Muscle of leg (tissue), 11 donors: ENCODE results near the gene SUPT3H. TPM values are rescaled to one million over a fixed set of nuclear protein-coding genes. Genes with fewer than 3 reads are reported as not detected.

ENCODE experiments used
- DNase-seq: peaks from one replicate; pipeline ENCODE4 v3.0.0; 2013
- H3K27ac ChIP-seq: one replicate; pipeline ENCODE4 v1.5.1; 2013; ENCODE audit warnings: mild to moderate bottlenecking, low read length, control low read depth
- H3K27me3 ChIP-seq: one replicate; pipeline ENCODE4 v1.6.1; 2013; ENCODE audit warnings: low read length; ENCODE audit not compliant: control insufficient read depth, insufficient read depth
- H3K36me3 ChIP-seq: one replicate; pipeline ENCODE4 v1.6.1; 2013; ENCODE audit warnings: low read length; ENCODE audit not compliant: control insufficient read depth, insufficient read depth
- H3K4me1 ChIP-seq: one replicate; pipeline ENCODE4 v1.6.1; 2013; ENCODE audit warnings: low read length; ENCODE audit not compliant: control insufficient read depth, insufficient read depth
- H3K4me3 ChIP-seq: one replicate; pipeline ENCODE4 v1.5.1; 2013; ENCODE audit warnings: low read length, control low read depth
- H3K9me3 ChIP-seq: replicated peaks from 2 replicates; pipeline ENCODE4 v1.6.1; 2013; ENCODE audit warnings: low read depth, low read length; ENCODE audit not compliant: control insufficient read depth
- WGBS: methylation state at CpG from one replicate; pipeline ENCODE4 v1.1.5; 2013; ENCODE audit warnings: missing lambda C conversion rate; ENCODE audit not compliant: insufficient coverage; 5-methylcytosine and 5-hydroxymethylcytosine counted together
- polyA plus RNA-seq, 8 donors: library from polyadenylated mRNA; unstranded; fragments of 120-200 nt; gene quantifications; one replicate each; pipeline versions ENCODE4 v1.2.1 to v1.2.3, GENCODE V29; 2013; ENCODE audit warnings: inconsistent platforms in 1 of 8, low replicate concordance in 1 of 8; ENCODE audit not compliant: insufficient read length in 8 of 8, insufficient read depth in 1 of 8
- total RNA-seq: library from RNA; stranded (reverse); fragments of 120-200 nt; gene quantifications from one replicate; pipeline ENCODE4 v1.2.4, GENCODE V29; 2013

SUPT3H gene
- total and polyA plus RNA-seq, 9 donors, result 8.3 to 13.7 (median 10.7) TPM

DNA sequence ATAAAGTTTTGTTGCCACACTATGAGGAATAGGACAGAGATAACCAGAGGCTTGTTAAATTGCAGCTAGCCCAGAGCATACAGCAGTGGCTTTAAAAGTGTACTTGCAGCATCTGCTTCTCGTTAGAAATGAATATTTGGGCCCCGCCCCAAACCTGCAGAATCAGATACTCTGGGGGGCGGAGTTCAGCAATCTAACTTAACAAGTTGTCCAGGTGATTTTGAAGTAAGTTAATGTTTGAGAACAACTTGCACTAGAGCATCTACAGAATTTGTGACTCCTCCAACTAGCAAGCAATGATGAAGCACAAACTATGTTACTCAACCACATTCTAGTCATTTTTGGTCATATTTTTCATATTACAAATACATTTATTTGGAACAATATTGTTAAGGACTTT lies 10.6 kb upstream of the SUPT3H start:
- no peaks in the 10 kb centered on the region for H3K4me1 ChIP-seq
- 39% methylated on average over 2 of the region's 3 CpGs for WGBS
- no peak overlapping the region for H3K27ac ChIP-seq
- H3K4me3 ChIP-seq, result no peak overlapping the region
- no peaks in the 10 kb centered on the region for H3K36me3 ChIP-seq
- H3K9me3 ChIP-seq, result no peaks in the 10 kb centered on the region
- no peaks in the 10 kb centered on the region for H3K27me3 ChIP-seq
- DNase-seq, result no peak

- WGBS, result 100% methylated on average over 3 of the region's 5 CpGs
- H3K27me3 ChIP-seq, result no peaks in the 10 kb centered on the region
- H3K9me3 ChIP-seq, result no peaks in the 10 kb centered on the region
- H3K36me3 ChIP-seq, result no peaks in the 10 kb centered on the region
- H3K4me1 ChIP-seq, result no peaks in the 10 kb centered on the region
- no peak overlapping the region for H3K4me3 ChIP-seq
- DNase-seq, result no peak
- H3K27ac ChIP-seq, result no peak overlapping the region
Observed at GRCh38 chr6:45387236-45387635, 9.5 kb upstream of the SUPT3H start.

DNA sequence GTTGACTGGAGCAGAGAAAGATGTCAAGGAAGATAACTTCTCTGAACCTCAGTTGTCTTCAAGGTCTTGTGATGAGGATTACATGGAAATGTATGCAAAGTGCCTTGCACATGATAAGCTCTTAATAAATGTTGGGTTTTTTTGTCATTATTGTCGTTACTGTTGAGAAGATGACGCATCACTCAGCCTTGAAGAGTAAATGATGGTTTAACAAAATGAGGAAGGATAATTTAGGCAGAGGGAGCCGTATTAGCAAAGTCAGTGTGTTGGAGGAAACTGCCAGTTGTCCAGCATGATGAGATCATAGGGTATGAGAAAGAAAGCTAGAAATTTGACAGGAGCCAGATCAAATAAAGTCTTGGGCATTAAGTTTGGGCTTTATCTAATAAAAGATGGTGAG lies 8.8 kb upstream of the SUPT3H start:
- DNase-seq, result no peak
- Histone ChIP-seq H3K36me3 (no peaks in the 10 kb centered on the region), H3K9me3 (no peaks in the 10 kb centered on the region), H3K4me1 (no peaks in the 10 kb centered on the region), H3K4me3 (no peak overlapping the region), H3K27ac (no peak overlapping the region), H3K27me3 (no peaks in the 10 kb centered on the region)
- WGBS, result 82% methylated on average over 3 of the region's 3 CpGs

DNA sequence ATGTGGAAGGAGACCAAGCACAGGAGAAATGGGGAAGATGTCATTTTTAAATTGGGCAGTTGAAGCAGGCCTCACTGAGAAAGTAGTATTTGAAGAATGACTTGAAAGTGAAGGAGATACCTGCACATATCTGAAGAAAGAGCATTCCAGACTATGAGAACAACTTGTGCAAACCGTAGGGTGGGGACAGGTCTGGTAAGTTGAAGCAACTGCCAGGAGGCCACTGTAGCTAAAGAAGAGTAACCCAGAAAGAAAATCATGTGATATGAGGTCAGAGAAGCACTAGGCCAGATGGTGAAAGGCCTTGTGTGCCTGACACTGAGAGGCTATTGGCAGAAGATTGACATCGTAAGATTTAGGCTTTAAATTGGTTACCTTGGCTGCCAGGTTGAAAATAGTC lies 4.7 kb upstream of the SUPT3H start:
- Histone ChIP-seq H3K4me3 (no peak overlapping the region), H3K27ac (no peak overlapping the region), H3K4me1 (no peaks in the 10 kb centered on the region), H3K36me3 (no peaks in the 10 kb centered on the region), H3K9me3 (no peaks in the 10 kb centered on the region), H3K27me3 (no peaks in the 10 kb centered on the region)
- no peak for DNase-seq
- 77% methylated on average over 2 of the region's 2 CpGs for WGBS

DNA sequence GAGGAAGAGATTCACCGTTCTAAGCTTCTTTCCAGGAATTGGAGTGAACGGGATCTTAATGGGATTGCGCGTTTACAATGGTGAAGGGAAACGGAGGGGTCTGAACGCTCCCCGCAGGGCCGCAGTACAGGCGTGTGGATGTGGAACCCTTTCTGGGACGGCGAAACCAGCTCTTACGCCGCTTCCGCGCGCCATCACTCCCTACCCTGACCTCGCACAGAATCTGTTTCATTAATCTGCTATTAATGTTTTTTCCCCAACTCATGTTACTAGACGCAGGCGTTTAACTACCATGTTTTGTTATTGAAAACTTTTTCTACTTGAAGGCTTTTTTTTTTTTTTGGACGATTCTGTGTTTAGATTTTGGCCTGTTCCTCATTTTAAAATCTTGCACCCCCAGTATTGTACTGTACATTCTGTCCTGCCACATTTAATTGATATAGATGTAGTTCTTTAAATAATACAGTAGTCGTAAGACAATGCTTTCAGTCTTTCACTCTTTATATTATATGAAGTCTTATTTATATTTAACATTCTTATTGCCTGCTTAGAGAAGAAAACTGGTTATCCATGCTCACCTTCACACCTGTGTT lies 696 bp upstream of the SUPT3H start:
- peak overlapping the region; percentile 98 for H3K27ac ChIP-seq
- DNase-seq, result no peak
- H3K36me3 ChIP-seq, result no peaks in the 10 kb centered on the region
- peaks cover 3% of the 10 kb centered on the region for H3K4me1 ChIP-seq
- H3K4me3 ChIP-seq, result peak overlapping the region; percentile 87
- no peaks in the 10 kb centered on the region for H3K27me3 ChIP-seq
- WGBS, result 0% methylated on average over 16 of the region's 21 CpGs
- H3K9me3 ChIP-seq, result no peaks in the 10 kb centered on the region

DNA sequence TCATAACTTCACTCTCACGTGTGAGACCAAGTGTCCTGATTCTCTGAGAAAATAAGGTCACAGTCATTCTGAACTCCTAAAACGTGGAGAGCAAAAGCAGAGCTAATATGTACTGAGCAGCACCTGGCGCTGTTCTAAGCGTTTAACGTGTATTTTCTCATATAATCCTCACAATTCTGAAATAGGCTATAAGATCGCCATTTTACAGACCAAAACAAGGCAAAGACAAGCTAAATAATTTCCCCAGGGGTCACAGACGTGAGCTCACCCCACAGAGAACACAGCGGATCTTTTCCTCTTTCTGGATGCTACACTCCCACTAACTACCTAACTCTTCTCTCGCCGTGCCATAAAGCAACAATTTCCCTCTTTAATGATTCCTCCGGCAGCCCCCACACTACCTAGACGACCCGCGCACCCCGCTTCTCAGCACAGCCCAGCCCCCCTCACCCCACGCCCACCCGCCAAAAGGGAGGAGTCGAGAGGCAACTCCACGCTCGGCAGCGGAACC lies 636 bp downstream of the SUPT3H start:
- H3K27me3 ChIP-seq, result no peaks in the 10 kb centered on the region
- no peaks in the 10 kb centered on the region for H3K9me3 ChIP-seq
- H3K27ac ChIP-seq, result peak overlapping the region; percentile 98
- H3K4me3 ChIP-seq, result peak overlapping the region; percentile 87
- H3K4me1 ChIP-seq, result peaks cover 3% of the 10 kb centered on the region
- no peak for DNase-seq
- H3K36me3 ChIP-seq, result no peaks in the 10 kb centered on the region
- WGBS, result under 1% methylated on average over 21 of the region's 21 CpGs

- whole genome bisulfite sequencing, result 26% methylated on average over 5 of the region's 11 CpGs
- DNase-seq, result peak; percentile 48
Observed at GRCh38 chr6:45376310-45377042, 1.3 kb downstream of the SUPT3H start.

GRCh38 chr6:45375449-45375848 lies 2.3 kb downstream of the SUPT3H start:
- Histone ChIP-seq H3K27ac (no peak overlapping the region), H3K4me1 (peaks cover 3% of the 10 kb centered on the region), H3K27me3 (no peaks in the 10 kb centered on the region), H3K4me3 (no peak overlapping the region), H3K36me3 (no peaks in the 10 kb centered on the region), H3K9me3 (no peaks in the 10 kb centered on the region)
- no peak for DNase-seq
- WGBS, result 60% methylated on average over 1 of the region's 3 CpGs

More at GRCh38 chr6:45376310-45377042, 1.3 kb downstream of the SUPT3H start:
- Histone ChIP-seq H3K27ac (peak overlapping the region; percentile 98), H3K9me3 (no peaks in the 10 kb centered on the region), H3K36me3 (no peaks in the 10 kb centered on the region), H3K4me3 (peak overlapping the region; percentile 87), H3K27me3 (no peaks in the 10 kb centered on the region), H3K4me1 (peaks cover 3% of the 10 kb centered on the region)

DNA sequence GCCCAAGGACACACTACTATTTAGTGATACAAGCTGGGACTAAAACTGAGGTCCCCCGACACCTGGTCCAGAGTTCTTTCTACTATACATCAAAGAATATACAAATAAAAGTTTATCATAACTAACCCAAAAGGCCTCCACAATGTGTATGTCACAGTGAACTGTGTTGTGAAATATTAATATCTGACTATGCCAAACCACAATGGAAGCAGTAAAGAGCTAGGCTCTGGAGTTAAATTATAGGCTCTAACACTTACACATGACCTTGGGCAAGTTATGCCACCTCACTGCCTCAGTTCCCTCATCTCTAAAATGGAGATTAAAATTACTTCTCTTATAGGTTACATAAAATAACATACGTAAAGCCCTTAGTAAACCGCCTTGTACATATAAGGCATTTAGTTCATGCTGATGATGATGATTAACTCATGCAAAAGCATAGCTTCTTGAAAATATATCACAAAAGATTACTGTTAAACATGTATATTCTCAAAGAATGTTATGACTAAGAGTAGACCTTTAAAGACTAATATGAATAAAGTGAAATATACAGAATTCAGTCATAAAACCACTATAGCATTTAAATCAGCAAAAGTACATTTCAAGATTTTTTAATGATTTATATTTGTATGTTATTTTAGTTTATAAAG lies 5.7 kb downstream of the SUPT3H start:
- no peak for DNase-seq
- Histone ChIP-seq H3K36me3 (no peaks in the 10 kb centered on the region), H3K9me3 (no peaks in the 10 kb centered on the region), H3K27me3 (no peaks in the 10 kb centered on the region), H3K4me1 (peaks cover 3% of the 10 kb centered on the region), H3K4me3 (no peak overlapping the region), H3K27ac (no peak overlapping the region)
- no CpG with 5 or more reads among the region's 3 CpGs for WGBS

DNA sequence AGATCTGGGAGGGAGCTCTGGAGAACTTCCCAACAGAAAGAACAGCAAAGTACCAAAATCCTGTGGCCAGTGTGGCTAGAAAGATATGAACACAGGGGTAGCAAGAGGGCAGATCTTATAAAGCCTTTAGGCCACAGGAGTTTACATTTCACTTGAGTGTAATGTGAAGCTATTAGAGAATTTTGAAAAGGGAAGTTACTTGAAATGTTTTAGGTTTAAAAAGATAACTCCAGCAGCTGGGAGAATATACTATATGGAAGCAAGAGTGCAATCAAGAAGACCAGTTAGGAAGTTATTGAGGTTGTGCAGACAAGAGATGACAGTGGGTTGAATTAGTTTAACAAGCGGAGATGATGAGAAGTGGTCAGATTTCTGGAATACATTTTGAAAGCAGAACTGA lies 7.9 kb downstream of the SUPT3H start:
- WGBS, result 85% methylated on average over 1 of the region's 1 CpG
- no peak for DNase-seq

More for the DNA sequence above, 7.9 kb downstream of the SUPT3H start:
- no peaks in the 10 kb centered on the region for H3K4me1 ChIP-seq
- no peaks in the 10 kb centered on the region for H3K27me3 ChIP-seq
- H3K4me3 ChIP-seq, result no peak overlapping the region
- H3K9me3 ChIP-seq, result no peaks in the 10 kb centered on the region
- no peaks in the 10 kb centered on the region for H3K36me3 ChIP-seq
- no peak overlapping the region for H3K27ac ChIP-seq
